WTC11 (cell line): ENCODE measurements around the gene FADS6. TPM values are rescaled to one million over a fixed set of nuclear protein-coding genes. Genes with fewer than 3 reads are reported as not detected.
A peak's percentile ranks its signal among the peaks of the same experiment; 100 is the strongest.

Experiments
- ATAC-seq: fragments of 200-7000 bp; cut with Tn5 transposase; 2 replicates; pipeline ENCODE4 v1.10.0; 2021; ENCODE audit warnings: mild to moderate bottlenecking, moderate library complexity
- CTCF ChIA-PET: fragments of 300-600 bp; sonication (Branson Sonifier 250); formaldehyde crosslinking; loops from one replicate; lab custom pipeline; 2021; ENCODE audit warnings: antibody characterized with exemption; lab: Charles Lee
- POLR2A ChIA-PET: fragments of 350-600 bp; sonication (Branson Sonifier 250); formaldehyde crosslinking; loops from one replicate; lab custom pipeline; 2021; ENCODE audit warnings: antibody characterized with exemption; lab: Charles Lee
- DNase-seq: peaks from one replicate; pipeline ENCODE4 v3.0.0; 2021; ENCODE audit warnings: low spot score
- H3K27ac Mint-ChIP-seq: 2 replicates; pipeline ENCODE4 v1.8.0; 2021; ENCODE audit warnings: mixed read lengths
- H3K27me3 Mint-ChIP-seq: 2 replicates; pipeline ENCODE4 v1.8.0; 2021; ENCODE audit warnings: low read depth, mild to moderate bottlenecking, moderate library complexity, mixed read lengths
- H3K36me3 Mint-ChIP-seq: 2 replicates; pipeline ENCODE4 v1.8.0; 2021; ENCODE audit warnings: mixed read lengths
- H3K4me1 Mint-ChIP-seq: 2 replicates; pipeline ENCODE4 v1.8.0; 2022; ENCODE audit warnings: mixed read lengths
- H3K4me3 Mint-ChIP-seq: 2 replicates; pipeline ENCODE4 v1.8.0; 2021; ENCODE audit warnings: mild to moderate bottlenecking, moderate library complexity, mixed read lengths
- H3K9me3 Mint-ChIP-seq: 2 replicates; pipeline ENCODE4 v1.8.0; 2021; ENCODE audit warnings: mixed read lengths
- AR ChIP-seq: fragments of 250-450 bp; sonication (Bioruptor Pico); IDR thresholded peaks from 2 replicates; pipeline ENCODE4 v1.9.0; 2021; ENCODE audit warnings: mild to moderate bottlenecking
- ARID4B ChIP-seq: sonication (generic); formaldehyde crosslinking; IDR thresholded peaks from 2 replicates; pipeline ENCODE4 v1.8.0; 2023; ENCODE audit warnings: missing genetic modification reagents, mild to moderate bottlenecking, borderline replicate concordance
- ATF1 ChIP-seq: sonication (generic); formaldehyde crosslinking; IDR thresholded peaks from 2 replicates; pipeline ENCODE4 v1.8.1; 2023; ENCODE audit warnings: mild to moderate bottlenecking, moderate library complexity, missing genetic modification reagents
- CREM ChIP-seq: sonication (generic); formaldehyde crosslinking; IDR thresholded peaks from 2 replicates; pipeline ENCODE4 v1.8.1; 2022; ENCODE audit warnings: mild to moderate bottlenecking, missing genetic modification reagents, moderate library complexity
- E2F4 ChIP-seq: sonication (generic); formaldehyde crosslinking; IDR thresholded peaks from 2 replicates; pipeline ENCODE4 v1.8.1; 2022; ENCODE audit warnings: low read depth, mild to moderate bottlenecking, moderate library complexity, missing genetic modification reagents, borderline replicate concordance
- E2F5 ChIP-seq: sonication (generic); formaldehyde crosslinking; IDR thresholded peaks from 2 replicates; pipeline ENCODE4 v1.8.1; 2022; ENCODE audit warnings: mild to moderate bottlenecking, moderate library complexity, missing genetic modification reagents
- ESRRA ChIP-seq: sonication (generic); formaldehyde crosslinking; IDR thresholded peaks from 2 replicates; pipeline ENCODE4 v1.8.1; 2022; ENCODE audit warnings: mild to moderate bottlenecking, missing genetic modification reagents, borderline replicate concordance
- ETV6 ChIP-seq: sonication (generic); formaldehyde crosslinking; IDR thresholded peaks from 2 replicates; pipeline ENCODE4 v1.8.1; 2022; ENCODE audit warnings: mild to moderate bottlenecking, missing genetic modification reagents
- FOXK1 ChIP-seq: sonication (generic); formaldehyde crosslinking; IDR thresholded peaks from 2 replicates; pipeline ENCODE4 v1.8.0; 2022; ENCODE audit warnings: mild to moderate bottlenecking, moderate library complexity, missing genetic modification reagents
- IRF2 ChIP-seq: sonication (generic); formaldehyde crosslinking; IDR thresholded peaks from 2 replicates; pipeline ENCODE4 v1.8.0; 2022; ENCODE audit warnings: low read depth, missing genetic modification reagents, borderline replicate concordance
- MAX ChIP-seq: sonication (generic); formaldehyde crosslinking; IDR thresholded peaks from 2 replicates; pipeline ENCODE4 v1.8.0; 2022; ENCODE audit warnings: mild to moderate bottlenecking, missing genetic modification reagents
- MLX ChIP-seq: sonication (generic); formaldehyde crosslinking; IDR thresholded peaks from 2 replicates; pipeline ENCODE4 v1.8.1; 2023; ENCODE audit warnings: mild to moderate bottlenecking, missing genetic modification reagents, moderate library complexity
- NR2C2 ChIP-seq: sonication (generic); formaldehyde crosslinking; IDR thresholded peaks from 2 replicates; pipeline ENCODE4 v1.8.0; 2022; ENCODE audit warnings: mild to moderate bottlenecking, missing genetic modification reagents
- SMAD4 ChIP-seq: sonication (generic); formaldehyde crosslinking; IDR thresholded peaks from 2 replicates; pipeline ENCODE4 v1.8.0; 2022; ENCODE audit warnings: mild to moderate bottlenecking, missing genetic modification reagents
- SP1 ChIP-seq: sonication (generic); formaldehyde crosslinking; conservative IDR thresholded peaks from 2 replicates; pipeline ENCODE4 v1.8.1; 2022; ENCODE audit warnings: missing genetic modification reagents
- TEAD1 ChIP-seq: sonication (generic); formaldehyde crosslinking; IDR thresholded peaks from 2 replicates; pipeline ENCODE4 v1.8.0; 2022; ENCODE audit warnings: mild to moderate bottlenecking, missing genetic modification reagents
- USF1 ChIP-seq: sonication (generic); formaldehyde crosslinking; IDR thresholded peaks from 2 replicates; pipeline ENCODE4 v1.8.0; 2022; ENCODE audit warnings: mild to moderate bottlenecking, missing genetic modification reagents
- USF2 ChIP-seq: sonication (generic); formaldehyde crosslinking; IDR thresholded peaks from 2 replicates; pipeline ENCODE4 v1.8.1; 2023; ENCODE audit warnings: mild to moderate bottlenecking, missing genetic modification reagents, moderate library complexity
- ZNF396 ChIP-seq: fragments of 250-450 bp; sonication (Bioruptor Pico); IDR thresholded peaks from 2 replicates; pipeline ENCODE4 v1.8.0; 2021; ENCODE audit warnings: mild to moderate bottlenecking, moderate library complexity, borderline replicate concordance
- ZNF423 ChIP-seq: fragments of 250-450 bp; sonication (Bioruptor Pico); IDR thresholded peaks from 2 replicates; pipeline ENCODE4 v2.1.2; 2022; ENCODE audit warnings: mild to moderate bottlenecking, moderate library complexity
- ZNF671 ChIP-seq: fragments of 250-450 bp; sonication (Bioruptor Pico); IDR thresholded peaks from 2 replicates; pipeline ENCODE4 v1.8.0; 2021; ENCODE audit warnings: mild to moderate bottlenecking
- total RNA-seq: library from RNA; stranded (reverse); gene quantifications from 3 replicates; pipeline ENCODE4 v1.2.3, GENCODE V29; 2021

Gene FADS6
- total RNA-seq, 1 experiment from 2014 or later, result 1.2 TPM

- TF ChIP-seq MLX (CRISPR knock-in tag), result no peak
These were observed 19.4 kb downstream of the FADS6 start (continued) for GRCh38 chr17:74873874-74874614.

GRCh38 chr17:74873037-74873873 is 20.2 kb downstream of the FADS6 start:
- Mint-ChIP-seq H3K4me1 (peaks cover 22% of the 10 kb centered on the region), H3K36me3 (peaks cover 15% of the 10 kb centered on the region), H3K9me3 (no peaks in the 10 kb centered on the region), H3K4me3 (peak overlapping the region; percentile 81), H3K27me3 (peaks cover 8% of the 10 kb centered on the region), H3K27ac (peak overlapping the region; percentile 98)
- ChIA-PET CTCF (interaction anchor here (0.7 to 3.5 kb wide), 35 partner anchors 8 to 539 kb away, joined by 3 to 87 read pairs (median 6); partner anchors contain the start of genes FADS6, GRIN2C, MRPL58 and NAT9), POLR2A (interaction anchor here (0.5 to 2.1 kb wide), 18 partner anchors 9 to 840 kb away, joined by 3 to 9 read pairs (median 4); partner anchors contain the start of genes ATP5PD, HID1, KCTD2 and MRPL58)
- ATAC-seq (peak; percentile 91), DNase-seq (peak; percentile 99)
- TF ChIP-seq E2F4, result peak; percentile 69; the same call in 1 of the 2 replicates
- no peak for TF ChIP-seq ATF1 (CRISPR knock-in tag)
- TF ChIP-seq MAX (CRISPR knock-in tag), result peak; percentile 41; the same call in 1 of the 2 replicates
- TF ChIP-seq NR2C2 (CRISPR knock-in tag), result no peak
- TF ChIP-seq ZNF423, result no peak
- peak; percentile 17; the same call in 1 of the 2 replicates for TF ChIP-seq FOXK1 (CRISPR knock-in tag)
- 0 out of 2 replicates have a peak, but pooled peaks have one; percentile 30 for TF ChIP-seq ARID4B
- no peak for TF ChIP-seq SMAD4 (CRISPR knock-in tag)
- TF ChIP-seq AR (CRISPR knock-in tag), result peak; percentile 58; the same call in 1 of the 2 replicates
- TF ChIP-seq ESRRA (CRISPR knock-in tag), result no peak
- peak; percentile 97 for TF ChIP-seq USF1 (CRISPR knock-in tag)
- no peak for TF ChIP-seq IRF2 (CRISPR knock-in tag)
- TF ChIP-seq ETV6 (CRISPR knock-in tag), result 0 out of 2 replicates have a peak, but pooled peaks have one; percentile 24
- peak; percentile 98 for TF ChIP-seq USF2
- TF ChIP-seq SP1, result peak; percentile 93
- peak; percentile 96 for TF ChIP-seq E2F5 (CRISPR knock-in tag)
- TF ChIP-seq CREM (CRISPR knock-in tag), result peak; percentile 97
- peak; percentile 54; the same call in 1 of the 2 replicates for TF ChIP-seq ZNF671 (CRISPR knock-in tag)
- peak; percentile 69; the same call in 1 of the 2 replicates for TF ChIP-seq TEAD1 (CRISPR knock-in tag)
- no peak for TF ChIP-seq ZNF396
